Measurements from ENCODE around the gene SLC34A2.

DNA sequence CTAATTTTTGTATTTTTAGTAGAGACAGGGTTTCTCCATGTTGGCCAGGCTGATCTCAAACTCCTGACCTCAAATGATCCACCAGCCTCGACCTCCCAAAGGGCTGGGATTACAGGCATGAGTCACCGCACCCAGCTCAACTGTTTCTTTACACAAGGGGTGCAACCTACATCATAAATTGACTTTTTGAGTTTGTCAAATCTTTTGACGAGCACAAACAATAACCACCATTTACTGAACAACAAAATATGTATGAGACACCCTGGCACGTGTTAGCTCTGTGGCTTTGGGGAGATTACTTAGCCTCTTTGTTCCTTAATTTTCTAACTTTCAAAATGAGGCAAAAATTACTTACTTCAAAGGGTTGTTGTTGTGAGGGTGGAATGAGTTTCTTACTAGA, 23.5 kb upstream of the SLC34A2 start:
- no peak for TF ChIP-seq ZNF384 (IDR thresholded peaks at IDR 0.05; ENCODE audit: borderline replicate concordance, low read depth, low read length)
- no peak for TF ChIP-seq PAX5 (IDR thresholded peaks at IDR 0.05; ENCODE audit: borderline replicate concordance, low read depth, low read length)
- TF ChIP-seq, protein P1, sequence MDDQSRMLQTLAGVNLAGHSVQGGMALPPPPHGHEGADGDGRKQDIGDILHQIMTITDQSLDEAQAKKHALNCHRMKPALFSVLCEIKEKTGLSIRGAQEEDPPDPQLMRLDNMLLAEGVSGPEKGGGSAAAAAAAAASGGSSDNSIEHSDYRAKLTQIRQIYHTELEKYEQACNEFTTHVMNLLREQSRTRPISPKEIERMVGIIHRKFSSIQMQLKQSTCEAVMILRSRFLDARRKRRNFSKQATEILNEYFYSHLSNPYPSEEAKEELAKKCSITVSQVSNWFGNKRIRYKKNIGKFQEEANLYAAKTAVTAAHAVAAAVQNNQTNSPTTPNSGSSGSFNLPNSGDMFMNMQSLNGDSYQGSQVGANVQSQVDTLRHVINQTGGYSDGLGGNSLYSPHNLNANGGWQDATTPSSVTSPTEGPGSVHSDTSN (IDR thresholded peaks at IDR 0.05; ENCODE audit: insufficient replicate concordance, low read depth, low read length): no peak
- TF ChIP-seq JUND (IDR thresholded peaks at IDR 0.05; ENCODE audit: low read depth, low read length): no peak
- TF ChIP-seq ATF7 (IDR thresholded peaks at IDR 0.05; ENCODE audit: low read depth): no peak
- no peak for TF ChIP-seq SRF (IDR thresholded peaks at IDR 0.05; ENCODE audit: low read depth in 2 of 2, low read length in 2 of 2)
- TF ChIP-seq SREBF2 (IDR thresholded peaks at IDR 0.05; ENCODE audit: low read length): no peak
- TF ChIP-seq NFYB (IDR thresholded peaks at IDR 0.05; ENCODE audit: insufficient read depth, low read depth, low read length): no peak
